Common myeloid progenitor, CD34-positive (primary cell): ENCODE data around the gene IFITM2.

Experiments
- CTCF ChIA-PET: fragments of 350-600 bp; sonication (Branson Sonifier 250); formaldehyde crosslinking; loops from one replicate; lab custom pipeline; 2021; ENCODE audit warnings: antibody characterized with exemption; lab: Charles Lee
- POLR2A ChIA-PET: fragments of 350-600 bp; sonication (Branson Sonifier 250); formaldehyde crosslinking; loops from one replicate; lab custom pipeline; 2021; ENCODE audit warnings: antibody characterized with exemption; lab: Charles Lee
- DNase-seq, 3 donors: peaks; one replicate each; pipeline versions ENCODE4 v3.0.0 to v3.0.0-alpha.2; 2013
- H3K27ac ChIP-seq, 2 experiments: 1 replicate in 1 of 2; 2 replicates in 1 of 2; pipeline ENCODE4 v1.7.0; 2013; ENCODE audit warnings: inconsistent platforms in 2 of 2, low read length in 2 of 2, mild to moderate bottlenecking in 2 of 2, low read depth in 1 of 2, moderate library complexity in 1 of 2; ENCODE audit not compliant: severe bottlenecking in 2 of 2, insufficient read depth in 1 of 2, poor library complexity in 1 of 2
- H3K27me3 ChIP-seq, 5 experiments: replicated peaks in 2 of 5; 1 replicate in 3 of 5; 2 replicates in 2 of 5; pipeline versions ENCODE4 v1.6.1 to v1.7.0; 2013; ENCODE audit warnings: low read length in 4 of 5, mild to moderate bottlenecking in 2 of 5, moderate library complexity in 2 of 5, inconsistent platforms in 1 of 5; ENCODE audit not compliant: insufficient read depth in 5 of 5, control insufficient read depth in 4 of 5
- H3K36me3 ChIP-seq, 4 experiments: 1 replicate in 2 of 4; 2 replicates in 2 of 4; pipeline versions ENCODE4 v1.6.1 to v1.7.0; 2013; ENCODE audit warnings: low read length in 3 of 4, control low read depth in 1 of 4, mild to moderate bottlenecking in 1 of 4; ENCODE audit not compliant: control insufficient read depth in 4 of 4, insufficient read depth in 4 of 4
- H3K4me1 ChIP-seq, 4 experiments: 1 replicate in 3 of 4; 2 replicates in 1 of 4; pipeline versions ENCODE4 v1.6.1 to v1.7.1; 2013; ENCODE audit warnings: low read length in 3 of 4, mild to moderate bottlenecking in 3 of 4, control low read depth in 1 of 4, inconsistent platforms in 1 of 4, moderate library complexity in 1 of 4; ENCODE audit not compliant: control insufficient read depth in 4 of 4, insufficient read depth in 4 of 4; ENCODE audit errors: control extremely low read depth in 1 of 4
- H3K4me3 ChIP-seq, 7 experiments: 1 replicate in 4 of 7; 2 replicates in 3 of 7; pipeline versions ENCODE4 v1.5.1 to v1.7.0; 2013; ENCODE audit warnings: mild to moderate bottlenecking in 7 of 7, low read length in 6 of 7, moderate library complexity in 6 of 7, inconsistent platforms in 2 of 7, low read depth in 2 of 7, control low read depth in 1 of 7; ENCODE audit not compliant: insufficient read depth in 4 of 7, control insufficient read depth in 1 of 7; ENCODE audit errors: extremely low read depth in 1 of 7
- H3K9me3 ChIP-seq, 5 experiments: 1 replicate in 4 of 5; 2 replicates in 1 of 5; pipeline versions ENCODE4 v1.6.1 to v1.7.1; 2013; ENCODE audit warnings: low read length in 4 of 5, mild to moderate bottlenecking in 2 of 5, inconsistent platforms in 1 of 5, low read depth in 1 of 5, moderate library complexity in 1 of 5; ENCODE audit not compliant: control insufficient read depth in 4 of 5, insufficient read depth in 2 of 5; ENCODE audit errors: control extremely low read depth in 1 of 5
- WGBS: methylation state at CpG from one replicate; pipeline ENCODE4 v1.1.5; 2013; ENCODE audit not compliant: insufficient coverage; 5-methylcytosine and 5-hydroxymethylcytosine counted together

The IFITM2 gene

DNA sequence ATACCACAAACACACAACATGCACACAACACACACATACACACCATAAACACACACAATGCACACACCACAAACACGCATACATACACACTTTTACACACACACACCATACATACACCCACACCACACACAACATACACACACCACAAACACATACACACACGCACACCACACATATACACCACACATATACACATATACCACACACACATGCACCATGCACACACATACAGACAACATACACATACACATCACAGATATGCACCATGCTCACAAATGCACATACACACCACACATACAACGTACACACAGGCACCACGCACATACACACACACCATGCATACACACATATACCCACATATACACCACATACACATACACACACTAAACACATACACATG is 50.0 kb downstream of the IFITM2 start:
- Histone ChIP-seq H3K4me3 (no peak overlapping the region), H3K36me3 (no peaks in the 10 kb centered on the region), H3K4me1 (peaks cover 4 to 28% (median 17%) of the 10 kb centered on the region in 4 experiments), H3K27ac (no peak overlapping the region), H3K9me3 (peaks cover 0 to 15% (median 6%) of the 10 kb centered on the region in 5 experiments), H3K27me3 (no peaks in the 10 kb centered on the region)
- DNase-seq, result no peak
- 100% methylated on average over 4 of the region's 4 CpGs for WGBS
- ChIA-PET POLR2A (no interaction called here), CTCF (interaction anchor here (1.2 to 4.1 kb wide), 2 partner anchors 101 to 107 kb away, joined by 3 to 17 read pairs; no protein-coding TSS in a partner anchor)

DNA sequence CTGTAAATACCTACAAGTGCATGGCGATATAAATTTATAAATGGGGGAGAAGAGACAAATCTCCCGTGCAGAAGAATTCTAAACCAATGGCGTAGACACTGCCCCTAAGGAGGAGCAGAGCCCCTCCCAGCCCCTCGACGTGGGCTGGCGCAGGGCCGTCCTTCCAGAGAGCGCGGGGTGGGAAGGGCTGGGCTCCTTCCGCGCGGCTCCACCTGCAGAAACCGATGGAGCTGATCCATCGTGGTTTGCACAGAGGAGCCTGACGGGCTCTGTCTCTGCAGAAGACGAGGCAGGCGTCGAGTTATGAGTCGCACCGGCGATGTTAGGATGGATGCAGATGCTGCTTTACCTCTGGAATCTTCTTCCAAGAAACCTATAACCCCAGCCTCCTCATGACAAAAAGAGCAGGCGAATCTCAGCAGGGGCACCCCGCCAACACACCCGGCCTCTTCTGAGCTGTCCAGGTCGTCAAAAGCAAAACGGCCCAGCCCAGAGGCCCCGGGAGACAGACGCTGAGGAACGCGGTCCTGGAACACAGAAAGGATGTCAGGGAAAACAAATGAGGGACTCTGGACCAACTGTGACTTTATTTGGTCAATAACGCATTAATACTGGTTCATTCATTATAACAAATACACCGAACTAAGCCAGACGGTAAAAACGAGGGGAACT is 50.6 kb downstream of the IFITM2 start:
- CTCF ChIA-PET, result interaction anchor here (1.2 to 4.1 kb wide), 2 partner anchors 101 to 108 kb away, joined by 3 to 17 read pairs; no protein-coding TSS in a partner anchor
- DNase-seq, result no peak
- peaks cover 0 to 15% (median 6%) of the 10 kb centered on the region in 5 experiments for H3K9me3 ChIP-seq
- 80% methylated on average over 28 of the region's 34 CpGs for WGBS
- H3K27me3 ChIP-seq, result no peaks in the 10 kb centered on the region
- H3K36me3 ChIP-seq, result no peaks in the 10 kb centered on the region
- no peak overlapping the region for H3K27ac ChIP-seq
- POLR2A ChIA-PET, result no interaction called here
- peaks cover 4 to 21% (median 14%) of the 10 kb centered on the region in 4 experiments for H3K4me1 ChIP-seq
- no peak overlapping the region for H3K4me3 ChIP-seq
